GM03348 (cell line): ENCODE data around the gene MUSTN1.
A peak's percentile ranks its signal among the peaks of the same experiment; 100 is the strongest.

Source experiments
- DNase-seq: peaks from one replicate; pipeline ENCODE4 v3.0.0; 2012; ENCODE audit warnings: low spot score

The MUSTN1 gene

DNA sequence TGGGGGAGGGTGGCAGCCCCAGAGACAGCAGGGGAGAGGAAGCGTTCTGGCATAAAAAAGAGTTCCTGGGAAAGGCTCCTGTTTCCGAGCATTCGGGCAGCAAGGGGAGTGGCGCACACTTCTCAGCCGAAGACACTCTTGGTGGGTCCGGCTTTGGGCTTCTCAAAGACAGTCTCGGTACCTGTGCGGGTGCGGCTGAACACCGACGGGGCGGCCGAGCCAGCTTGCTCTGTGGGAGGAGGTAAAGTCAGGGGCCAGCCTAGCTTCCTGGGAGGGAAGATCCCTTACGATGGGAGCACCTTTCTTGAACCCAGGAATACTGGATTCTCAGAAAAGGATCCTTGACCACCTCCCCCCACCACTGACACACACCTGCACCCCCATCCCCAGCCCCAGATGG is 1.6 kb downstream of the MUSTN1 start:
- no peak for DNase-seq

DNA sequence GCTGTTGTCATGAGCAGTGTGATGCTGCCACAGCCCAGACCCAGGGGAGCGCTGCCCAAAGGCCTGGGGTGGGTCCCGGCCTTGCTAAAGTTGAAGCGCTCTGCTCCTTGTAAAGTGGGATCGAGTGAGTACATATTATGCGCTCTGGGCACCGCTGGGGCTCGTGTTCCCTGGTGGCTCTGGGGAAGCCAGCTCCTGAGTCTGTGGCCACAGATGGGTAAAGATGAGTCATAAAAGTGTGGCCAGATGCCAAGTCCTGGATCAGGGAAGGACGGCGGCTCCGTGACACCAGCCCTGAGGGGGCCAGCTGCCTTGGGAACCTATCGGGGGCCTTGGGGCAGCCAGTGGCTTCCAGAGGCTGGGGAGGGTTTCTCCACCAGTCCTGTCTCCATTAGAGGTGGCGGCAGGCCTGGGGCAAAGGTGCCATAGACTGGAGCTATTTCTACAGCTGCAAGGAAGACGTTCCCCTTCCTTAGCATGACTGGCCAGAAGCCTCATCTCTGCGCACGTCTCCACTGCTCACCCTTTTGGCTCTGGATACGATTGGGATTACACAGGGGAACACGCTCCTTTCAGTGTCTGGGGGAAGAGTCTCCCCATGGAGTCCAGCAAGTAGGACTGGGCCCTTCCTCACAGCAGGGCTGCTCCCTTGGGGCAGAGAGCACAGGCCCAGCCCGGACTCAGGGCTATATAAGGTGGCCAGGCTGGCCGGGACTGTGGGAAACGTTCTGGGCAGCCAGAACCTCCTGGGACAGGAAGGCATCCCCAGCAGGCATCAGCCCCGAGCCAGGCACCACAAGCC is 3.1 kb downstream of the MUSTN1 start:
- peak; percentile 88 for DNase-seq

DNA sequence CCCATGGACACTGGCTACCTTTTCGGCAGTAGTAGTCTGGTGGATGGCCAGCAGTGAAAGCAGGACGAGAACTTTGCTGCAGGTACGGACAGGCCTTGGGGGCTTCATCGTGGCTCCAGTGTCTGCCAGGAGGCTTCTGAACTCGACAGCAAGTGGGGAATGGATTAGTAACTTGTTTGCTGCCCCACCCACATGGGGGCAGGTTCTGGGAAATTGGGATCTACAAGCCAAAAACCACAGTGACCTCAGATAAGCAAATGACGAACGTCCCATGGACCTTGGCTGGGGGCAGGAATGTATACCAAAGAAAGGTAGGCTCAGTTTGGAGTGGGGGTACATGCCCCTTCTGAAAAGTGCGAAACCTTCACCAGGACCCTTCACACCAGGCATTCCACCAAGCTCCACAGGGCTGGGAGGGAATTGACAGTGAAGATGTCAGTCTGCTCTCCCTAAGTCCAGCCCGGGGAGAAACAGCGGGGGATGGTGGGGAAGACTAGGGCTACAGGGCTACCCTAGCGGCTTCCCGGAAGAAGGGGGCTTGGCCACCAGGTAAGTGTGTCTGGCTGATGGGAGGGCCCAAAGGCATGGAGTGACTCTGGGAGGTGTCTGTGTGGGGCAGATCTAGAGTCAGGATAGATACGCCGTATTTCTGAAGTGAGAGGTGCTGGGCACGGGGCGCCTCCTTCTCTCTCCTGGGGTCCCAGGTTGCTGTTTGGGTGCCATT is 4.1 kb downstream of the MUSTN1 start, which contains the start of gene ITIH4:
Gene ITIH4 (minus strand): TSS at position 138 of the 724 bp plus-strand sequence. CDS start 30 bp downstream, at position 108.
- DNase-seq: no peak

DNA sequence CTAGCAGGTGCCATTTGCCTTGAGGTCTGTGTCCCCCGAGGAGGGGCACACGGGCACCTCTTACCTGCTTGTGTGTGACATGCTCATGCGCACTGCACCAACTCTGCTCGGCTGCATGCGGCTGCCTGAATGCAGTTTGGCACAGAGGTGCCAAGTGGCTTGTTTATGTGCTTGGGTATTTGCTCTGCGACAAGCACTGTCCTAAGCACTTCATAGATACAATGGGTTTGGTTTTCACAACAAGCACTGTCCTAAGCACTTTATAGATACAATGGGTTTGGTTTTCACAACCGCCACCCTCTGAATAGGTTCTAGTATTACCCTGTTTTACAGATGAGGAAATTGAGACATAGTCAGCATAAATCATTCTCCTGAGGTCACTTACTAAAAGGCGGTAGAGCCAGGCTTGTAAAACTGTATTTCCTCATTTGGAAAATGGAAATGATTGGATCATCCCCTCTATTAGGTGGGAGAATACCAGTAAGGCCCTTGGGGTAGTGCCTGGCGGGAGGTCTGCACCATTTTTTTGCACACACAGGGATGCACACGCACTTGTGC is 4.8 kb downstream of the MUSTN1 start:
- DNase-seq: no peak

DNA sequence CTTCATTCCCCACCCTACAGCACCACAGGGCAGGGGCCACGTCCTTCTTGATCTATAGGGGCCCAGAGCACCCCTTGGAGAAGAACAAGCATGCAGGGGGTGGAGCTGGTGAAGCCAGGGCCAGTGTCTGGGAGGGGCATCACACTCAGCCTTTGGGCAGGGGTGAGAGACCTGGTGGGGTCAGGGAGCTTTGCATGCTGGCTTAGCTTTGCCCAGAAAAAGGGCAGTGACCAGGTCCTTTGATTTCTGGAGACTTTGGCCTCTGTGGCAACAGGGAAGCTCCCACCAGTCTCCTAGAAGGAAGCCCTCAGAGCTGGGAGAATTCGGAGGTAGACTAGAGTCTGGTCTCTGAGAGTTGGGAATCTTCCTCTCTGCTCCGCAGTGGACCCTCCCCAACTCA is 5.3 kb downstream of the MUSTN1 start:
- DNase-seq: no peak

DNA sequence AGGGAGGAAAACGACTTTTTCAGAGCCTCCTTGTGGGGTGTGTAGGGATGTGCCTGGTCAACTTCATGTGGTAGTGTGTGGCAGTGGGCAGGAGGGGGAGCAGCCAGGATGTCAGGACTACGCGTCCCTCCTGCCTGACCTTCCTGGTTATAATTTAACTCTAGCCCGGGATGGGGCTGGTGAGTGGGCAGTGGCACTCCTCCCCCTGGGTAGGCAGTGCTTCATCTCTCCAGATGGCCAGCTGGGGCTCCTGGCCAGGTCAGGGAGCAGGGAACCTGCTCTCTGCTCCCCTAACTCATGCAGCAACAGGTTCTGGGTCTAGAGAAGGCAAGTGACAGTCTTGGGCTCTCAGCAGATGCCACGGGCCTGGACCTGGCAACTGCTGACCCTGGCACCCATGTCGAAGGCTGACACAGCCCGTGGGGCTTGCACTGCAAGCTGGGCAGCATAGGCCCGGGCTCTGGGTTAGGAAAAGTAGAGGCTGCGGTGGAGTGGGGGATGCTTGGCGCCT is 6.9 kb downstream of the MUSTN1 start:
- DNase-seq: no peak

DNA sequence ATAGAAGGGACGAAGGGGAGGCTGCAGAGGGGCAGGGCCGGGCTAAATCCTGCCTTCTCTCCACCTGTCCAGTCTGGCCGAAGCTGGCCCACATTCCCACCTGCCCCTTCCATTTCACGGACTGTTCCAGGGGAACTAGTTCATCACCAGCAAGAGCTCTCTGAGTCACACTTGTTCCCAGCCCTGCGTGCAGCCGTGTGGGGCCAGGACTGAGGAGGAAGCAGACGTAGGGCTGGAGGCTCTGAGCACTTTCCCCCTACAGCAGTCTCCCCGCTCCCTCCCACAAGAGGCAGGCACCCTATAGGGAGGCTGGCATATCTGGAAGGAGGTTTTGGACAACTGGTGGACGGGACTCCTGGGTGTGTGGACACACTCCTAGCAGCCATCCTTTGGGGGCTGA is 7.4 kb downstream of the MUSTN1 start:
- no peak for DNase-seq

DNA sequence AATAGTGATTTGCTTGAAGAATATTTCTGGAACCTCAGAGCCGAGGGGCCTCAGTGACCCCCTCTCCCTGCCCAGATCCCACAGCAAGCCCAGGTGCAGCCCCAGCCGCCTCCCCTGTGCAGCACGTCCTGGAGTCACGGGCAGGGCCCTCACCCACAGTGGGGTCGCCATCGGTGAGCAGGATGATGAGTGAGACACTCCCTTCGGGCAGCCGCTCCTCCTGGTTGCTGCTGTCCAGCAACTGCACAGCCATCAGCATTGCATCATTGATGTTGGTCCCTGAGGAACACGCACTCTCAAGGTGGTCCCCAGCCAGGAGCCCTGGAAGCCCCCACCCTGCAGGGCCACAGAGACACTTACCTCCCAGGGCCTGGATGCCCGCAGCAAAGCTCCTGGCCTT is 10.8 kb downstream of the MUSTN1 start:
- DNase-seq: no peak

DNA sequence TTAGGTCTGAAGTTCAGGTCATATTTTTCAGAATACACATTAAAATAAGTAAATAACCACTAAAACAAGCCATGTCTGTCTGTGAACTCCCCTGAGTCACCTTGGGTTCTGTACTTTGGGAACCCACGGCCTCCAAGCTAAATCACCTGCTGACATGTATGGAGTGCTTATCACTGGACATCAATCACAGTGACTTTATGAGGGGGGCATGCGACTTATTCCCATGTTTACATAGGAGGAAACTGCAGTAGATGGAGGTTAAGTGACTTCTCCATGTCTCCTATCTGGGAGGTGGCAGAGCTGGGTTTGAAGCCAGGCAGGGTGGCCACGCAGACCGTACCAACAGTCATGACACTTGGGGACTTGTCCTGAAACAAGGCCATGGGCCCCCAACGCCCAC is 12.5 kb downstream of the MUSTN1 start:
- DNase-seq: no peak

DNA sequence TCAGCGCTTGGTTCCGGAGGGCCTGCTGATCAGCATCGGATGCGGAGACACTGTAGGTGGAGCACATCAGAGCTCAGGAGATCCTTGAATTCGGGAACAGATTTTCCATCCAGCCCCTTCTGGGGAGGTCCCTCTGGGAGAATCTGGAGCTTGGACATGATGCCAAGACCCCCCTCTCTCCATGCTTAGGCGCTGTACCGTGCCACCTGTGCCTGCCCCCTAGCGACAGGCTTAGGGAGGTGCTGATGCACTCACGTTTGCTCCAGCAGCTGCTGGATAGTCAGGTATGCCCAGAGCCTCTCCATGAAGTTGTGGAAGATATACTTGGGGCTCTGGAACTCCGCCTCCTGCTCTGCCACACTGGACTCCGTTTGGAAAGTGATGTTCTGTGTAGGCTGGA is 14.1 kb downstream of the MUSTN1 start:
- peak; percentile 40 for DNase-seq

DNA sequence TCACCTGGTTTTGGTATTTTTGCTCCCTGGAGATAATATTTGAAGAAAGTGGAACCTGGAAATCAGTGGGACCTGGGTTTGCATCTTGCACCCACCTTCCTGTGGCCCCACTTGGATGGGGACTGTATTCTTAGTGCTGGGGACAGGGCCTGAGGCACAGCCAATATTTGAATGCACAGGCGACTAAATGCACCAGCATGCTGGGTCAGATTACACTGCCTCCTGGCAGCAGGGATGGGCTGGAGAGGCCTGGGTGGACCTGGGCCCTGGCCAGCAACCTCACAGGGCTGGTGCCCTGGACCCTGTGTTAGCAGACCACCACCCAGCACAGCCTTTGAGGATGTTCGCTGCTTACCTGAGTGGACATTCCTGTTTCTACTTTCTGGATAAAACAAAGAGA is 14.9 kb downstream of the MUSTN1 start:
- no peak for DNase-seq

DNA sequence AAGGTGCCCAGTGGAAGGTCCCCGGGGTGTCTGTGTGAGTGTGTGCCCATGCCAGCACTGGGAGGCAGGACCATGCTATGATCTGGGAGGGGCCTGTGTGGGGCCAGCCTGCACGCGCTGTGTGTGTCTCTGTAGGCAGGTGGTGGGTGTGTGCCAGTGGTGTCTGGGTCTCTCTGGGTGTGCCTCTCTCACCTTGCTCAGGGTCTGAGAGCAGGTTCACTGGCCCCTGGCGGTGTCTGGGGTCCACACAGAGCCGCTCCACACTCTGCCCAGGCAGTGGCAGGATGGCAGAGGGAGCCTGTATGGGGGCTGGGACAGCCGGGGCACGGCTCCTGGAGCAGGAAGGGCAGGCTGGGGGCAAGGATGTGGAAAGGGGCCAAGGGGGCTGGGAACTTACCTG is 17.0 kb downstream of the MUSTN1 start:
- no peak for DNase-seq

DNA sequence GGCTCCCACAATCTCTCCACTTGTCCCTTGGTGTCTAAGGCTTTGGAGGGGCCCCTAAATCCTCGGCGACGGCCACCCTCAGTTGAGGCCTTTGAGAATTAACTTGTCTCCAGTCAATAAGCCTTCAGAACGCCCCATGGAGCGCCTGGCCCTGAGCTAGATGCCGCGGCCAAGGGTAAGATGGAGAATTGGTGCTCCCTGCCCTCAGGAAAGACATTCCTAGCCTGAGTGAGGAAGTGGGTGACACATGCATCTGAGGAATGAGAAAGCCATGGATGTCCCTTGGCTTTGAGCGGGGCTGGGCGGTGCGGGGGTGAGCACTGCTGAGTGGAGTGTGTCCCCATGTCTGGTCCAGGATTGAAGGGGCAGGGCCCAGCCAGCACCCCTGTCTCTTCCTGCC is 17.6 kb downstream of the MUSTN1 start:
- no peak for DNase-seq

DNA sequence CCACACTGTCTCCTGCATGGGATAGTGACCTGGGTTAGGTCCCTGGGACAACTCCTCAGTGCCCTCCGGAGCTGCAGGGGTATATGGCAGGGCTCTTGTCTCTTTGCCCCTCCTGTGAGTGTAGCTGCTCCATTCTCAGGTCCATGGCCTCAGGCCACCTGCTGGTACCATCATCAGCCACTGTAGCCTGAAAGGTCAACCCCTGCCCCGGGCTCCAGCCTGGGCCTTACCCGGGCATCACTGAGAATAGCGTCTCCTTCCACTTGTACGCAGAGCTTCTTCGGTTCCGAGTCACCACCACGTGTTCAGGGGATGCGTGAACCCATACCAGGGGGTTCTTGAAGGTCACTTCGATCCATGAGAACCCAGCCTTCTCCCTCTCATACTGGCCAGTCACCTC is 18.2 kb downstream of the MUSTN1 start:
- no peak for DNase-seq

DNA sequence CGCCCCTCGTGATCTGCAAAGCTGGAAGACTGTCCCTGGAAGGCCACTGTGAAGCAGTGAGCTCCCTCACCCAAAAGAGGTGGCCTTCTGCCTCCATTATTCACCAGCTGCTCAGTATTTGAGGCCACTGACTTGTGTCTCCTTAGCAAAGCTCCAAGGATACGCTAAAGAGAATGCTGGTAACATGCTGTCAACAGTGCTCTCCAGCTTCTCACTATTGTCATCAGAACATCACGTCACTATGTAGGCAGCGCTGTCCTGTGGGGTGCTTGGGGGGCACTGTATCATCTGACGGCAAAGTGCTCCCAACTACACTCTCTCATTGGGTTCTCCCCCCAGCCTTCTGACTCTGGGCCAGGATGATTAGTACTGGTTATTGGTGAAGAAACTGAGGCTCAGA is 18.6 kb downstream of the MUSTN1 start:
- no peak for DNase-seq

DNA sequence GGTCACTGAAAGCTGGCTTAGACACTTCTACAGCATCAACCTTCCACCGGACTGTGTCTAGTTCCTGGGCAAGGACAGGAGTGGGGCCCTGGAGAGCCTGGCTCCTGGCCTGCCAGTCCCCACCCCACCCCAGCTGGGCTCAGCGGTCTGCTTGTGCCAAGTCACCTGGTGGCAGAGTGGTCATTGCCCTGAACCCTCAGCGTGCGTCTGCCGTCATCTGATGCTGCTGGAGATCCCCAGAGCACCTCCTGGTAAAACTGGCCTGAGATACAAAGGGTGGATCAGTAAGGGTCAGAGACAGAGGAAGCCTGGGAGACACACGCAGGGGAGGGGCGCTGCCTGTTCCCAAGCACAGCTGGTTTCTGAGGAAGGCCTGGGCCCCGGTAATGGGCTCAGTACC is 21.0 kb downstream of the MUSTN1 start:
- DNase-seq: no peak

DNA sequence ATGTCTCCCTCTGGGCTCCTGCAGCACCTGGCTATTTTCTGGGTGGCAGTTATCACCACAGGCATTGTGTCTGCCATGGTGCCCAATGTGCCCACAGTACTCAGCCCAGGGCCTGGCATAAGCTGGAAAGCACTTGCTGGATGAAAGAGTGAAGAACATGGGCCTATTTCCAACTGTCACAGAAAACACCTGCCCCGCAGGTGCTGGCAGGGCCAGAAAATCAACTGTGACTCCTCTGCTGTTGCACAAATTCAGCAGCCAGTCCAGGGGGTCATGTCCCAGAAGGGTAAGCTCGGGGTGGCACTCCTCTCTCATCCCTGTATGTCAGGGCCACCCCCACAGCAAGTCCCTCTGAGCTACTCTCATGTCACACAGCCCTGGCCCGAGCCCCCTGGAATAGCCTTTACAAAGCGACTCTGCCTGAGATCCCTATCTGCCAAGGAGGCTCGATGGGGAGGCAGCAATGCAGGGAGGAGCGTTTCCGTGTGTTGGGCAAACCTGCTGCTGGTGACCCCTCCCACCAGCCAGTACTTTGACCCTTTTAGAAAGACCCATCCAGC is 23.3 kb downstream of the MUSTN1 start:
- DNase-seq: no peak

DNA sequence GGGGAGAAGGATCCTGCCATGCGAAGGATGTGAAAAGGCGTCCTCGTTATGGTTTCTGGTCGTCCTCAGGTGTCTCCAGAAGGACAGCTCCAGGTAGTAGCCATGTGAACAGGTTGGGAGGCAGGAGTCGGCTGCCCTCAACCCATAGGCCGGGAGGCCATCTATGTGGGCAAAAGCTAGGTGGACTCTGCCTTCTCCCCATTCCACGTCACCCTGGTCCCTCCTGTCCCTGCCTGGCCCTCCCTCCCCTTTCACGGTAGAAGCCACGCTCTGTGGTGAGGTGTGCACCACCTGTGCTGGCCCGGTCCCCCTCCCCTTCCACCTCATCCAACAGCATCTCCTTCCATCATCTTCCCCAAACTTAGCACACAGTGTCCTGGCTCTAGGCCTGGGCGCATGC is 23.9 kb downstream of the MUSTN1 start:
- DNase-seq: no peak

DNA sequence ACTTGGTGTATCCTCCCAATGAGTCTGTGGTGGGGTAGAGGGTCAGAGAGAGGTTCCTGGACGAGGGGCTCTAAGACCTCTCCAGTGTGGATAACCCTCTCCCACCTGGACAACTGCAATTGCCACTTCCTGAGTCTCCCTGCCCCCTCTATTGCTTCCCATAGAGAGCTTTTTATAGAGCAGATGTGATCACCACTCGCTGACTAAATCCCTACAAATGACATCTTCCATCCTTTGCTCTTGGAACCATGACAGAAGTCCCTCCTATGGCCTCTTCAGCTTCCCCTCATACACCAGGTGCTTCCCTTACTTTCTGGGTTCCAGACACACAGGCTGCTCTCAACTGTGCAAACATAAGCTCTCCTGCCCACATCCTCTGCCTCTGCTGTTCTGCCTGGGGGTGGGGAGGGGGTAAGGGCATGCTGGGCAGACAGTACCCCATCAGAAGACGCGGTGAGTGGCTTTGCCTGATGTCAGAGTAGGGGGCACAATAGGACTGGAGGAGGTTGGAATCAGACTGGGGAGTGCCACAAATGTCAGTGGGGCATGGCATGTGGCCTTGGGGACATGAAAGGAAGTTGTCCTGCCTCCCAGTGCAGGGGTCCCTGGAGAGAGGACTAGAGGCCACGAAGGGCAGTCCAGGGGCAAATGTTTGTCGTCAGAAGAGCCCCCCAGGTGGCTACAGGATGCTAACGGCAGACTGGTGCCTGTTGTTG is 25.0 kb downstream of the MUSTN1 start:
- DNase-seq: no peak

DNA sequence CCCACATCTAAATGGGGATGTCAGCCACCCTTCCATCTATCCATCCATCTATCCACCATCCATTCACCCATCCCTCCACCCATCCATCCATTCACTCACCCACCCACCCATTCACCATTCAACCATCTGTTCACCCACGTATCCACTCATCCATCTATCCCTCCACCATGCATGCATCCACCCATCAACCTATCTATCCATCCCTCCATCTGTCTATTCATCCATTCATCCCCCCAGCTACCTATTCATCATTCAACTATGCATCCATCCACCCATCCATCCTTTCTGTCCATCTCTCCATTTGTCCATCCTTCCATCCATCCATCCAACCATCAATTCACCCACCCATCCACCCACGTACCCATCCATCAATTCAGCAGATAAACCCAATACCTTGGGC is 25.7 kb downstream of the MUSTN1 start:
- no peak for DNase-seq

DNA sequence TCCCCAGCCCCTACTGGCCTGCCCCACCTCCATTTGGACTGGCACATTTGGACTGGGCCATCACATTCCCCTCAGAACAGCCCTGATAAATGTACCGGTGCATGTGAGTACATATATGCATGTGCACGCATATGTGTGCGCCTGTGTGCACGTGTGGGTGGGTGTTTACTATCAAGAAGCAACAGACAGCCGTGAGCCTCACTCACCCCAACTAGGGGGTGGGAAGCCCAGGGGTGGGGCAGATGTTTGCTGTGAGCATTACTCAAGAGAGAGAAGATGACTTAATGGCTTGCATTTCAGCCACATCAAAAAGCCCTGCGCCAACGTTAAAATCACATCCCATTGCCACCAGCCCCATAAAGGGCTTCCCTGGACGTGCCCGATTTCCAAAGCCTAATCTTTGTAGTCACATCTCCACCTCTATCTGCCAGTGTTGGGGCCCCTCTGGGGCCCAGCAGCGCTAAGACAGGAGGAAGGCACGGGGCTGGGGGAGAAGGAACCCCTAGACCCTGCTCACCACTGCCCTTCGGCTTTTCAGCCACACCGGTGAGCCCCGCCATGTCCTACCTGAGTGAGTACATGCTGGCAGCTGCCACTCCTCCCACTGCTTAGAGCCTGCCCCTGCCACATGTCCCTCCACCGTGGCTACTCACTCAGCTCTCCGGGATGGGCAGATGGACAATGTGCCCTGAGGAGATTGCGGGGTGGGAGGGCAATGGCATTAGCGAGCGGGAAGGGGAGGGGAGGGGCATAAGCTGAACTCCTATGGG is 29.4 kb downstream of the MUSTN1 start:
- no peak for DNase-seq
